HG03139 (cell line): Measurements from ENCODE around the gene REEP3.
"Not testable (repeated sequence)": the region's sequence is repeated elsewhere in the genome, so short reads cannot be mapped to it uniquely, and the experiment has no call there.

Experiments used
- ATAC-seq: cut with Tn5 transposase; IDR thresholded peaks from one replicate; pipeline ENCODE4 v1.9.1; 2021; ENCODE audit not compliant: unreplicated experiment

The REEP3 gene

DNA sequence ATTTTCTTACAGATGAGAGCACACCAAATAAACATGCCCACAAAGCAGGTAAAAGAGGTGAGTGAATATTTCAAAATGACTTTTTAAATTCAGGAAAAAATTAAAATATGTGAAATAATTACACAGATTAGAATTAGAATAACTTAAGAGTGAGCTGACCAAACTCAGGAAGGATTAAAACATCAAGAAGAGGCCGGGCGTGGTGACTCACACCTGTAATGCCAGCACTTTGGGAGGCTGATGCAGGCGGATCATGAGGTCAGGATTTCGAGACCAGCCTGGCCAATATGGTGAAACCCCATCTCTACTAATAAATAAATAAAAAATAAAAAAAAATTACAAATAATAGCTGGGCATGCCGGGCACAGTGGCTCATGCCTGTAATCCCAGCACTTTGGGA, 140.1 kb downstream of the REEP3 start:
- ATAC-seq: no peak

DNA sequence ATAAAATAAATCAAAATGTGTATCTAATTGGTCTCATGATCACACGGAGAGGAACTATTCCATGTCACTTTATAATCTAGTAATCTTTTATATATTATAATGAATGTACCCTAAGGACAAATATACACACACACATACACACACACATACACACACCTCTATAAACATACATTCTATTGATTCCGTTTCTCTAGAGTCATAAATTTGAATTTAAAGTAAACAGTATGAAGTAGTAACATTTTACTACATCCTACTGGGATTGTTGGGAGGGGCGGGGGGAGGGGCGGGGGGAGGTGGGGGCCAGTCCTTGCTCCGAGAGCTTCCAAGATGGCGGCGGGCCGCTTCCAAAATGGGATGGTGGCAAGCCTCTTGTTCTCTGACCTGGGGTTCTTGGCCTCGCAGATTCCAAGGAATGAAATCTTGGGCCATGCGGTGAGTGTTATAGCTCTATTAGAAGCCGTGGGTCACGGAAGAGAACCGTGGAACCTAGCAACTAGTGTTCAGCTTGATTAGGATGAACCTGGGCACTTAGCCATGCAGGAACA, 143.2 kb downstream of the REEP3 start:
- no peak for ATAC-seq

DNA sequence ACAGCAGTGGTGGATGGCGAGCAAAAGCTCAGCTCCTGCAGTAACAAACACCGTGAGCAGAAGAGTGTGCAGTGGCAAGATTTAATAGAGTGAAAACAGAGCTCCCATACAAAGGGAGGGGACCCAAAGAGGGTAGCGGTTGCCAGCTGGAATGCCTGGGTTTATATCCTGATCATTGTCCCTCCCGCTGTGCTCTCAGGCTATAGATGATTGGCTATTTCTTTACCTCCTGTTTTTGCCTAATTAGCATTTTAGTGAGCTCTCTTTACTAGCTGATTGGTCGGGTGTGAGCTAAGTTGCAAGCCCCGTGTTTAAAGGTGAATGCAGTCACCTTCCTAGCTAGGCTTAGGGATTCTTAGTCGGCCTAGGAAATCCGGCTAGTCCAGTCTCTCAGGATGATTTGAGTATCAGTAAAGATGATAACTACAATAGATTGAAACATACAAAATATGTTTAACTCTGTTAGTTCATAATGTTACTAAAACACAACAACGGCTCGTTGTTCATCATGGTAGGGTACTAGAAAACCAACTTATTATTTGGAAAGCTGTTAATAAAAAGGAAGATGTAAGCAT, 143.9 kb downstream of the REEP3 start:
- not testable (repeated sequence) for ATAC-seq

DNA sequence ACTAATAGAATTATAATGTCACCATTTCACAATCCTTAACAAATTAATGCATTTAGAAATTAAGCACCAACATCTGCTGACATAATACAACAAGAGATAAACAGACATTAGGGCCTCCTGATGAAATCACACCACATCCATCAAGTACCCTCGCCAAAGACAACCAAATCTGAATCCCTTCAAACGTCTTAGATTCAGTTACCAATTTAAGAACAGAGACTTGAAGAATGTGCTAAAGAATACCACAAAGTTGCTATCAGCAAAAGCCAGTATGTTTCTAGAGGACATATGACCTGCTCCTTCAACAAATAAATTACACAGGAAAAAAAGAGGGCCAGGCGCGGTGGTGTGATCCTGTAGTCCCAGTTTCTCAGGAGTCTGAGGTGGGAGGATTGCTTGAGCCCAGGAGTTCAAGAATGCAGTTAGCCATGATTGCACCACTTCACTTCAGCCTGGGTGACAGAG, 144.5 kb downstream of the REEP3 start:
- ATAC-seq: no peak

DNA sequence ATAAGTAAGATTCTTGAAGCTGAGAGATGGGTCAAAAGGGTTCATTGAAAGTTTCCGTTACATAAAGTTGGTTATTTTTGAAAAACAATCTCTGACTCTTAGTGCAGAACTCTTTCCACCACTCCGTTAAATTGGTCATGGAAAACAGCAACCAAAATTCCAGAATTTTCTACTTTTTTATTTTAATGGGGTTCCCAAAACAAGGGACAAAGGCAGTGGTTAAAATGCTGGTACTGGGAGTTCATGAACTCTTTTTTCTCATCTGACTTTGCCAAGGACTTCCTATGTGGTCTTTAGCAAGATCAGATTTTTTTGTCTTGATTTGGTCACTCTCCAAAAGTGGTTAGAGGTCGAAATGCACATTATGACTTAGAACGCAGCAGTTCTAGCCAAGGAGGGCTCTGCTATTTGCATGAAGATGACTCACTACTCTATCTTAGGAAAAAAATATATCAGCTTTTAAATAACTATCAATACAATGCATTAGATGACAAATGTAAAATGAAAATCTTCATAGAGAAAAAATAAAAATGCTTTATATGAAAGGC, 145.7 kb downstream of the REEP3 start:
- ATAC-seq: no peak

DNA sequence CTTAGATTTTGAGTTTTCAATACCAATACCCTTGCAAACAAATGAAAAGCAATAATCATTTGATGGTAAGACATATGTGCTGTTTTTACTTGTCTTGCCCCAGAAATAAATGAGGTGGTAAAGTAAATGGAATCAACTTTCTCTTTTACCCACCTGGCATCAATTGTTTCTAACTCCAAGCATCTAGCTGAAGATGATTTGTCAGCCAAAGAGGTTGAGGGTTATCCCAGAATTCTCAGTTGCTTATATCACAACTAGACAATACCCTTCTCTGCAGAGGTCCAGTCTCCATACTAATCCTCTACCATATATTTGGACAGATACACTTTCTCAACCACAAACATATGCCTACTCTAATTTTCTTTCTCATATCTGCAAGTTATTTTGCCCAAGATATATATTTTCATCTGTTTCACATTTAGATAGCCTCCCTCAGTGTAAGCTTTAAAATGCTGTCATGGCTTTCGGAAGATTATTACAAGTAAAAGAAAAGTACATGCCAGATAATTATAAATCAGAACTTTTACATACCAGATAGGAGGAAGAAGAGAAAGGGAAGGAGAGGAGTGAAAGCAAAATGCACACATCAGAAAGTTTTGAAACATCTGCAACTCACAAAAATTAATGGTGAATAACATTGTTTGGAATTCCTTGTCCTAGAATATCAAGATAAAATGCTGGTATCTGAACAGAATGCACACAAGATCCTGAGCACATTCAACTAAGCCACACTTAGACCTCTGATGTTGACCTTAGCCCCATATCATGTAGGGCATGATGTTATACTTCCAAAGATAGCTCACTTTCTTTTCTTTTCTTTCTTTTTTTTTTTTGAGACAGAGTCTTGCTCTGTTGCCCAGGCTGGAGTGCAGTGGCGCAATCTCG, 146.6 kb downstream of the REEP3 start:
- no peak for ATAC-seq

DNA sequence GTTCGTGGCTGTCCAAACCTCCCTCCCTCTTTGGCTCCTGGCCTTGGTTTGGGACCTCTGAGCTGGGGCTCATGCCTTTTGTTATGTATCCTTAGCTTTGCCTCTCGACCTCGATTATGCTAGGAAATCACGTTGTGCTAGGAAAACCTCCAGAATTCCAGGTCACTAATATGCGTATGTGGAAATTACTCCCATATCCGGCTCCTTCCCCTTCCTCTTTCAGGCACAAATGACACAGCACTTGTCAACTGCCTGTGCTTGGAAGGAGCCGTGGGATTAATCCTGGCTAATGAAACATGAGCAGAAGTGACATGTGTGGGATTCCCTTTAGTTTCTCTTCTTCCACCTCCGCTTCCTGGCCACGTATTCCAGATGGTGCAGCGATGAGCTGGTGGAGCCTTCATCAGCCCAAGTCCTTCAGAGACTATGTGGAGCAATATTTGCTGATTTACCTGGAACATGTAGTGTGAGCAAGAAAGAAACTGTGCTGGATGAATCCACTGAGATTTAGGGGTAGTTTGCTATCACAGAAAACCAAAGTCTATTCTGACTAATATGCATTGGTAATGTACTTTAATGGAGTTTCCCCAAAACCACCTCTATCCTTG, 149.2 kb downstream of the REEP3 start:
- ATAC-seq: no peak

DNA sequence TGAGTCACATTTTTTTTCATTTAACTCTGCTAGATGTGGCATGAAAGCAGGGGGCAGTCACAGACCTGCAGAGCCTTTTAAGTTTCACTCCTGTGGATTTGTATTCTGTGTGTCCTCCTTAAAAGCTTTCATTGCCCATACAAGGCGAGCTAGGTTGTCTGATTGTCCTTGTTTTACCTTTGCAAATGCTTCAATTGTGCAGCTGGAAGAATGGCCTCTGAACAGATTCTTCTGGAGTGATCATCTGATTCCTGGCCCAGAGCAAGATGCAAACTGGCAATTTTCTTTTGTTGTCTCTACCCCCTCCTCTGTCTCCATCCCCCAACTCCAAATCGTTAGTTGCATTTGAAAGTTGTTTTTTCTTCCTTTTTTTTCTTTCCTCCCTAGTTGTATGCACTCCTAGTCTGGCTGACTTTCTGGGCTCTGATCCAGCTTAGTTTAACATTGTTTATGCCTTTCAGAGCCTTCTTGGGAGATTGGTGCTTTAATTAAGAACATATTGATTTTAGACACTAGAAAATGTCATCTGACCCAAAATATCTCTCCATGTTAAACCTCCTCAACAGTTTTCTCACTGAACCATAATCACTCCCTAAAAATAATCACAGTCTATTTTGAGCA, 150.2 kb downstream of the REEP3 start:
- ATAC-seq: no peak

DNA sequence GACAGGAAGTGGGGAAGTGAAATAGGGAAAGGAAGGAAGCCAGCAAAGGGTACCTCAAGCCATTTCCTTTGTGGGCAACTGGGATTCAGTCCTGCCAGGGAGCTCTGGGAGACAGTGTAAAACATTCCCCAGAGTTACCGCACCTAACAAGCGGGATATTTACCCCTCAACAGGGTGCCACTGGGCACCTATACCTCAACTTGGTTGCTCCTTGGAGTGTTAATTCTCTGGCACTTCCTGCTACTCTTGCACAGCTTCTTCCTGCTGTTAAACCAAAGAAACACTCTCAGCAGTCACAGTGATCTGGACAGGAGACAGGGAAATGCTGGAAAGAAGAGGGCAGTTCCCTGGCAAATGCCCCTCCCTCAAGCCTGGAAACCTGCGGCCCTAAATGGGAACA, 151.3 kb downstream of the REEP3 start:
- ATAC-seq: no peak

DNA sequence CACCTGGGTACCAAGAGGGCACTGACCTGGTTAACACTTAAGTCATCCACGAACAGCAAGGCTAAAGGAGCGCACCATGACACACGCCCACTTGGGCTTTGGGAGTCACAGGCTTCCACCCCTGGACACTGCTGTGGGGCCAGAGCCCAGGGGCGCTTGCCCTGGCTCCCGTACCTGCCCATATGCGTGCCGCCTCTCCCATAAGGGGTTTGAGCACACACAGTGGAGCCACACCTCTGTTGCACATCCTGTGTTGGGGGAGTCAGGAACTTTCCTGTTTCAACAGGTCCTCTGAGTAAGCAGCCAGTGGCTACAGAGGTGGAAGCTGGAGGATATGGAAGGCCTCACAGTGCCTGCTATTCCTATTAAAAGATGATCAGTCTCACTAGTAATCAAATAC, 152.0 kb downstream of the REEP3 start:
- ATAC-seq: no peak

DNA sequence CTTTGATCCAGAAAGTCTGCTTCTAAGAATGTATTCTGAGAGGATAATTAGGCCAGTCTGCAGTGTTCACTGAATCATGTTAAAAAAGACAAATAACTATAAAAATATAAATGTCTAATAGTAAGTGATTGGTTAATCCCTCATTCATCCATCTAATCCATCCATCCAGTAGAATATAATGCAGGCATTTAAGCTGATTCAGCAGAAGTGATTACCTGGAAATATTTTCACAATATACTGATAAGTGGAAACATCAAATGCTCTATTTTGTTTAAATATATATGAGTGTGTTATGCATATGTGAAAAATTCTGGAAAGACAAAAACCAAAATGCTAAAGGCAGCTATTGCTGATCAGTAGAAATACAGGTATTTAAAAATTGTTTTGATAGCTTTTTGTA, 152.6 kb downstream of the REEP3 start:
- no peak for ATAC-seq
